K562 (cell line): ENCODE data around the gene CUL9. TPM values are rescaled to one million over a fixed set of nuclear protein-coding genes. Genes with fewer than 3 reads are reported as not detected.

ENCODE experiments used
- ATAC-seq: fragments of 200-7000 bp; cut with Tn5 transposase; 3 replicates; pipeline ENCODE4 v1.9.1; 2020; ENCODE audit warnings: moderate library complexity
- BruUV-seq: library from RNA; stranded (reverse); fragments of 400-500 nt; replicated peaks from 2 replicates; lab custom pipeline; 2021; lab: Mats Ljungman, UMichigan
- CTCF ChIA-PET: fragments of 300-600 bp; formaldehyde crosslinking; extraction: SDS; loops from one replicate; lab custom pipeline; 2021; ENCODE audit warnings: low intra/inter-chr PET ratio; lab: Yijun Ruan, JAX
- POLR2A ChIA-PET: fragments of 300-600, 350-650 bp; sonication (Branson Sonifier 250); formaldehyde crosslinking; extraction: SDS; loops from one replicate; lab custom pipeline; 2021; ENCODE audit warnings: antibody characterized with exemption, inconsistent platforms; lab: Yijun Ruan, JAX
- DNase-seq, 4 experiments: peaks; one replicate each; pipeline versions ENCODE4 v3.0.0 to v3.0.0-alpha.2; 2011 to 2018; ENCODE audit warnings: low spot score in 3 of 4, mixed read lengths in 3 of 4; ENCODE audit errors: extremely low read depth in 1 of 4
- FAIRE-seq: peaks from 2 replicates; lab custom pipeline; 2011; peaks lifted over from hg19 to GRCh38; lab: Jason Lieb, UNC
- H2AFZ ChIP-seq: 2 replicates; pipeline ENCODE4 v1.6.0; 2011; ENCODE audit warnings: low read depth, low read length, control low read depth, inconsistent platforms
- H3K27ac ChIP-seq: fragments of 200-600 bp; 3 replicates; pipeline ENCODE4 v1.8.0; 2011; ENCODE audit warnings: low read depth, mild to moderate bottlenecking, control low read depth, inconsistent platforms, low read length, moderate library complexity, mixed read lengths; ENCODE audit errors: extremely low read depth
- H3K27me3 ChIP-seq, 2 experiments: fragments of 300-600 bp in 1 of 2; 2 replicates in 1 of 2; 3 replicates in 1 of 2; pipeline versions ENCODE4 v1.6.0 to v1.8.0; 2011; ENCODE audit warnings: inconsistent platforms in 2 of 2, low read length in 2 of 2, mild to moderate bottlenecking in 1 of 2, mixed read lengths in 1 of 2, moderate library complexity in 1 of 2; ENCODE audit not compliant: control insufficient read depth in 2 of 2, insufficient read depth in 2 of 2
- H3K36me3 ChIP-seq: fragments of 300-600 bp; 3 replicates; pipeline ENCODE4 v1.8.0; 2011; ENCODE audit warnings: mild to moderate bottlenecking, low read length, inconsistent platforms; ENCODE audit not compliant: control insufficient read depth, insufficient read depth
- H3K4me1 ChIP-seq, 2 experiments: fragments of 200-600 bp in 1 of 2; replicated peaks in 1 of 2; 2 replicates in 1 of 2; 3 replicates in 1 of 2; pipeline versions ENCODE4 v1.5.1 to v1.8.0; 2011; ENCODE audit warnings: inconsistent platforms in 2 of 2, low read length in 2 of 2, mild to moderate bottlenecking in 1 of 2, mixed read lengths in 1 of 2, moderate library complexity in 1 of 2; ENCODE audit not compliant: control insufficient read depth in 2 of 2, insufficient read depth in 2 of 2
- H3K4me2 ChIP-seq: 2 replicates; pipeline ENCODE4 v1.6.1; 2011; ENCODE audit warnings: low read length, control low read depth, inconsistent platforms, mixed read lengths; ENCODE audit not compliant: insufficient read depth
- H3K4me3 ChIP-seq: fragments of 200-600 bp; sonication (generic), shearing (Covaris generic); 2 replicates; pipeline ENCODE4 v1.5.1; 2016; ENCODE audit warnings: control low read depth, inconsistent platforms
- H3K79me2 ChIP-seq: fragments of 200-600 bp; 3 replicates; pipeline ENCODE4 v1.8.0; 2011; ENCODE audit warnings: low read length, inconsistent platforms; ENCODE audit not compliant: control insufficient read depth, insufficient read depth
- H3K9ac ChIP-seq, 2 experiments: 2 replicates each; pipeline versions ENCODE4 v1.6.0 to v1.6.1; 2011; ENCODE audit warnings: low read depth in 2 of 2, low read length in 2 of 2, control low read depth in 1 of 2, inconsistent platforms in 1 of 2, mild to moderate bottlenecking in 1 of 2, mixed read lengths in 1 of 2; ENCODE audit not compliant: insufficient read depth in 1 of 2
- H3K9me1 ChIP-seq: one replicate; pipeline ENCODE4 v1.6.0; 2011; ENCODE audit warnings: inconsistent platforms, mild to moderate bottlenecking, low read length, moderate library complexity; ENCODE audit not compliant: control insufficient read depth, insufficient read depth
- H3K9me3 ChIP-seq: replicated peaks from 2 replicates; pipeline ENCODE4 v1.5.1; 2011; ENCODE audit warnings: low read depth, low read length, inconsistent platforms; ENCODE audit not compliant: control insufficient read depth, insufficient read depth
- H4K20me1 ChIP-seq: replicated peaks from 2 replicates; pipeline ENCODE4 v1.6.1; 2011; ENCODE audit warnings: low read length, inconsistent platforms, mixed read lengths; ENCODE audit not compliant: control insufficient read depth, insufficient read depth
- WGBS: fragments of 100-300 bp; shearing (Covaris generic); methylation state at CpG from one replicate; pipeline ENCODE4 v1.1.6; 2016; ENCODE audit warnings: low coverage, mixed read lengths; ENCODE audit not compliant: insufficient coverage; ENCODE audit errors: missing lambda C conversion rate; 5-methylcytosine and 5-hydroxymethylcytosine counted together
- in situ Hi-C: fragments of 300-500 bp; cut with MboI; formaldehyde crosslinking; loops from 4 replicates; pipeline ENCODE4 v1.15.0; 2018; ENCODE audit warnings: inconsistent platforms, mixed read lengths
- intact Hi-C: fragments of 100-400 bp; cut with micrococcal nuclease; formaldehyde crosslinking; loops from 2 replicates; pipeline ENCODE4 v1.14.2; 2022
- polyA plus RNA-seq, 8 experiments: library from polyadenylated mRNA; depleted of rRNA in 4 of 8; stranded (reverse) in 5 of 8; unstranded in 3 of 8; fragments of >200 nt; fragmentation: Nextera tagmentation in 2 of 8; fragmentation: Illumina TruSeq in 1 of 8; extraction: Ambion mirVana in 2 of 8; extraction: Trizol in 1 of 8; gene quantifications; 2 replicates each; pipeline versions ENCODE4 v1.2.1 to v1.2.3, GENCODE V29; 2011 to 2014; ENCODE audit warnings: inconsistent platforms in 1 of 8, missing spikeins in 1 of 8
- total RNA-seq, 7 experiments: library from RNA; depleted of rRNA in 6 of 7; stranded (reverse); fragments of >200 nt in 6 of 7; fragmentation: Illumina TruSeq in 2 of 7; extraction: Trizol in 2 of 7; gene quantifications; 2 replicates each; pipeline versions ENCODE4 v1.2.1 to v1.2.3, GENCODE V29; 2011 to 2021; ENCODE audit warnings: low replicate concordance in 1 of 7
- TF ChIP-seq, protein P1 (sequence below): fragments of 450-650 bp; IDR thresholded peaks from 2 replicates; pipeline ENCODE4 v1.6.1; 2016; ENCODE audit warnings: antibody characterized with exemption
- TF ChIP-seq, protein P2 (sequence below): sonication (generic); IDR thresholded peaks from 2 replicates; pipeline ENCODE4 v1.6.1; 2016
- TF ChIP-seq, protein P3 (sequence below): fragments of 450-650 bp; IDR thresholded peaks from 2 replicates; pipeline ENCODE4 v1.7.0; 2016; ENCODE audit warnings: borderline replicate concordance

The CUL9 gene
- total and polyA plus RNA-seq, 9 of the 15 experiments (the other 6 are each of a cell fraction or from before 2014, with no cell fraction given): 0.50 to 20.7 (median 6.6) TPM

DNA sequence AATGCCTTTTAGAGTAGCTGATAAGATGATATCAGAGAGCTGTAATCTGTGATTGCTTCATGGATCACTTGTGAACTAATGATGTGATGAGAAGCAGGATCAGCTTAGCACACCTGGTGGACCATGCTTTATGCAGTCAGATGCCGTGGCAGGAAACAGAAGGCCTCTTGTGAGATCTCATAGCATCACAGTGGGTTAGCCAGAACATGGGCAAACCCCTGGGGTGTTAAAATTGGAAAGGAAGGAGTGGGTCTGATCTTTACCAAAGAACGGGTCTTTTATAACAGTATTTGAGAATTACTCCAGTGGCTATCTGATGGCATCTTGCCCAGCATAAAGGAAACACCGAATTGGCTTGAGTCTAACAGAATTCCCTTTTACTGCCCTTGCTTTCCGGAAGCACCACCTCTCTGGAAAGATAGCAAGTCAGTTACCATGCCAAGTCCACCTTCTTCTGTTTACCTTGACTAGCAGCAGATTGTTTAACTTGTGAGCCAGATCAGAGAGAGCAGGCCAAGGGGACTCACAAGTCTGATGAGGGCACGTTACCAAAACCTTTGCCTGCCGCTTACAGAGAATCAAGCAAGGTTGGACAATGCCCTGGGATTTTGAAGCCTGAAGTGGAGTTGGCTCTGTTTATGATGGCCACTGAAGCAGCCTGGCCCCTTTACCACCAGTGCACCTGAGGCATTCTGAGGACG is 31.8 kb upstream of the CUL9 start:
- ATAC-seq: no peak
- no TSS peak for BruUV-seq
- no peak for FAIRE-seq
- H3K4me1 ChIP-seq: peaks cover 6 to 15% of the 10 kb centered on the region in 2 experiments; a peak in 4 of 5 replicates
- H3K36me3 ChIP-seq: no peaks in the 10 kb centered on the region
- no peak overlapping the region for H3K4me2 ChIP-seq
- no peak overlapping the region for H3K4me3 ChIP-seq
- H3K9me3 ChIP-seq: no peaks in the 10 kb centered on the region
- 58% methylated on average over 7 of the region's 7 CpGs for WGBS
- H3K27me3 ChIP-seq: no peaks in the 10 kb centered on the region; a peak in 1 of 5 replicates
- H3K79me2 ChIP-seq: no peaks in the 10 kb centered on the region
- in situ Hi-C loops (no loop called here), intact Hi-C loops (no loop called here)
- H3K27ac ChIP-seq: no peak overlapping the region
- no peaks in the 10 kb centered on the region for H4K20me1 ChIP-seq
- TF ChIP-seq, protein P1, sequence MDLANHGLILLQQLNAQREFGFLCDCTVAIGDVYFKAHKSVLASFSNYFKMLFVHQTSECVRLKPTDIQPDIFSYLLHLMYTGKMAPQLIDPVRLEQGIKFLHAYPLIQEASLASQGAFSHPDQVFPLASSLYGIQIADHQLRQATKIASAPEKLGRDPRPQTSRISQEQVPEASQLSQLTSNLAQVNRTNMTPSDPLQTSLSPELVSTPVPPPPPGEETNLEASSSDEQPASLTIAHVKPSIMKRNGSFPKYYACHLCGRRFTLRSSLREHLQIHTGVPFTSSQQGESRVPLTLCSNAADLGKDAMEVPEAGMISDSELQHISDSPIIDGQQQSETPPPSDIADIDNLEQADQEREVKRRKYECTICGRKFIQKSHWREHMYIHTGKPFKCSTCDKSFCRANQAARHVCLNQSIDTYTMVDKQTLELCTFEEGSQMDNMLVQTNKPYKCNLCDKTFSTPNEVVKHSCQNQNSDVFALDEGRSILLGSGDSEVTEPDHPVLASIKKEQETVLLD: no peak
- TF ChIP-seq, protein P2, sequence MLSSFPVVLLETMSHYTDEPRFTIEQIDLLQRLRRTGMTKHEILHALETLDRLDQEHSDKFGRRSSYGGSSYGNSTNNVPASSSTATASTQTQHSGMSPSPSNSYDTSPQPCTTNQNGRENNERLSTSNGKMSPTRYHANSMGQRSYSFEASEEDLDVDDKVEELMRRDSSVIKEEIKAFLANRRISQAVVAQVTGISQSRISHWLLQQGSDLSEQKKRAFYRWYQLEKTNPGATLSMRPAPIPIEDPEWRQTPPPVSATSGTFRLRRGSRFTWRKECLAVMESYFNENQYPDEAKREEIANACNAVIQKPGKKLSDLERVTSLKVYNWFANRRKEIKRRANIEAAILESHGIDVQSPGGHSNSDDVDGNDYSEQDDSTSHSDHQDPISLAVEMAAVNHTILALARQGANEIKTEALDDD: peak; percentile 18; the same call in 1 of the 2 replicates
- TF ChIP-seq, protein P3, sequence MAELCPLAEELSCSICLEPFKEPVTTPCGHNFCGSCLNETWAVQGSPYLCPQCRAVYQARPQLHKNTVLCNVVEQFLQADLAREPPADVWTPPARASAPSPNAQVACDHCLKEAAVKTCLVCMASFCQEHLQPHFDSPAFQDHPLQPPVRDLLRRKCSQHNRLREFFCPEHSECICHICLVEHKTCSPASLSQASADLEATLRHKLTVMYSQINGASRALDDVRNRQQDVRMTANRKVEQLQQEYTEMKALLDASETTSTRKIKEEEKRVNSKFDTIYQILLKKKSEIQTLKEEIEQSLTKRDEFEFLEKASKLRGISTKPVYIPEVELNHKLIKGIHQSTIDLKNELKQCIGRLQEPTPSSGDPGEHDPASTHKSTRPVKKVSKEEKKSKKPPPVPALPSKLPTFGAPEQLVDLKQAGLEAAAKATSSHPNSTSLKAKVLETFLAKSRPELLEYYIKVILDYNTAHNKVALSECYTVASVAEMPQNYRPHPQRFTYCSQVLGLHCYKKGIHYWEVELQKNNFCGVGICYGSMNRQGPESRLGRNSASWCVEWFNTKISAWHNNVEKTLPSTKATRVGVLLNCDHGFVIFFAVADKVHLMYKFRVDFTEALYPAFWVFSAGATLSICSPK: no peak
- H2AFZ ChIP-seq: peak overlapping the region; percentile 3; the same call in 1 of the 2 replicates
- no peak overlapping the region for H3K9ac ChIP-seq
- ChIA-PET POLR2A (interaction anchor here (0.6 to 1.2 kb wide), 4 partner anchors 9 to 484 kb away, joined by 3 to 4 read pairs (median 3); no protein-coding TSS in a partner anchor), CTCF (no interaction called here)
- no peak for DNase-seq
- H3K9me1 ChIP-seq: no peaks in the 10 kb centered on the region
